NK-92 treated with Interleukin-12 subunit alpha and Interleukin-12 subunit beta, amount 100 ng/mL, for 24 hours (cell line): Measurements from ENCODE around the gene PON1.

Source experiments
- DNase-seq: peaks from one replicate; lab custom pipeline; 2025; lab: John Stamatoyannopoulos, UW

PON1 gene

DNA sequence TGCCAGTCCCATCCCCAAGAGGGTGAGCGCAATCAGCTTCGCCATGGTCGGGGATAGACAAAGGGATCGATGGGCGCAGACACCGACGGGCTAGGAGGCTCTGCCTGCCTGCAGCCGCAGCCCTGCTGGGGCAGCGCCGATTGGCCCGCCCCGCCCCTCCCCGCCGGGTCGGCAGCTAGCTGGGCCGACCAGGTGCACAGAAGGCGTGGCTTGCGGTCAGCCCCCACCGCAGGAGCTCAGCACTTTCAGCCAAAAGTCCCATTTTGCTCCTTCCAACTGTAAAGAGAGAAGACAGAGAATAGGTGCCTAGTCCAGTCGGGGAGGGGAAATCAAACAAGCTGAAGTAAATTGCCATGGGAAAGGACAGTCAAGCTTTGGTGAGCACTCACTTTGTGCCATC is at the start of gene PON1:
Gene PON1 (minus strand): TSS at position 102 of the 400 bp plus-strand sequence. CDS start 57 bp downstream, at position 45.
- DNase-seq, result no peak

DNA sequence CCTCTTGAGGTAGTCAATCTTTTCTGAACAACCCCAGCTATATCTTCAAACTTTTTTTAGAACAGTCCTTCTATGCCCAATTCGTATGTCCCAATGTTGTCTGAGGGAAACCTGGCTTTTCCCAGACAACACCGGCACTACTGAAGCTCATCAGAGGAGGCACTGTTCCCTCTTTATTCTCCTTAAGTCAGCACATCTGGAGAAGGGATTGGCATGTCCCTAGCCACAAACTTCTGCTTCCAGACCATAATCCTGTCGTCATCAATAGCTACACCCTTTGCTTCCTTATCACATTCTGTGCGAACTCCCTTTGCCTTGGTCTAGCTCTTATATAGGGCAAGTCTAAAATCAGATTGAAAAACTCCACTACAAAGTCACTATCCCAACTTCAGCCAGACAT is 49.0 kb upstream of the PON1 start:
- DNase-seq, result no peak

DNA sequence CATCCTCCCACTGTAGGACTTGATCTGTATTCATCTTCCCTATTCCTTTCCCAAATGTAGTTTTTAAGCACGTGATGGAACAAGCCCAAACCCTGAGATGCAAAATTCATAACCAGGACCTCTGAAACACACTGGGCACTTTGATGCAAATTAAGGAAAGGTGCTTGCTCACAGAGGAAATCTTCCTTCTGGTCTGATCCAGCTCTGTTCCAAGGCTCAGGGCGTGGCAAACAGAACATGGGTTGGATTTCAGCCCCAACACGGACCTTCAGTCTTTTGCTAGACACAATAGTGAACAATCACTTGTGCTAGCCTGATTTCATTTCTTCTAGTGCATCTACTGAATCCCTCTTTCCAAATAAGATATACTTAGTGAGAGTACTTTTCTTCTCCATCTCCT is 43.9 kb upstream of the PON1 start:
- no peak for DNase-seq

DNA sequence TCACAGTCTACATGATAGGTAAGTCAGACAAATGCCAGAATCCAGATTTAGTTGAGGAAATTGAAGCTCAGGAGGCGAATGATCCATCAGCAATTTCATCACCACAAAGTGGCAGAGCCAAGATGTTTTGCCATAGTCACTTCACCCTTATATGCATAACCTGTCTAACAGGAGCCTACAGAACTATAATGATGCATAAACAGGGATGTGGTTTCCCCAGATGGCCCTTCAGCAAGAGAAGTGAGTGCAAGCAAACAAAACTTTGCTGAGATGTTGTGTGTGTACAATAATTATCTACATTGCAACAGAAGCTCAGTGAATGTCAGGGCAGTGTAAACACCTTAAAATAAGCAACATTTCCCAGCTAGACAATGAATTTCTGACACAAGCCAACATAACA is 43.3 kb upstream of the PON1 start:
- no peak for DNase-seq

GRCh38 chr7:95365151-95365550 is 40.8 kb upstream of the PON1 start:
- DNase-seq, result no peak

DNA sequence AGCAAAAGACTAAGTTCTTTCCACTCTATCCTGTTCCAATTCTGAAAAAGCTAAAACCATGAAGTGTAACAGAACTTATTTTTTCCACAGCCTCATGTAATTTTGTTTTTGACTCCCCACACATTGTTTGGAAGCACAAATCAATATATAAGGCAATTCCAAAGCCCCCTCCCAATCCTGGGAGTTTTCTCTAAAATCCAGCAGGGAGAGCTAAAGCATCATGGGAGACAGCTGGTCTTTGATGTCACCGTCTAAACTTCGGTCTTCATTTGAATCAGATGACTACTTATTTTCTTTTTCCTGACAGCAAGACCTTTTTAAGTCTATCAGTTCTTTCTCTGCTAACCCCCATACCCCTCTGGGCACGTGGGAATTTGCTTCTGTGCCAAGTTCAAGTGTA is 33.3 kb upstream of the PON1 start:
- DNase-seq, result no peak

DNA sequence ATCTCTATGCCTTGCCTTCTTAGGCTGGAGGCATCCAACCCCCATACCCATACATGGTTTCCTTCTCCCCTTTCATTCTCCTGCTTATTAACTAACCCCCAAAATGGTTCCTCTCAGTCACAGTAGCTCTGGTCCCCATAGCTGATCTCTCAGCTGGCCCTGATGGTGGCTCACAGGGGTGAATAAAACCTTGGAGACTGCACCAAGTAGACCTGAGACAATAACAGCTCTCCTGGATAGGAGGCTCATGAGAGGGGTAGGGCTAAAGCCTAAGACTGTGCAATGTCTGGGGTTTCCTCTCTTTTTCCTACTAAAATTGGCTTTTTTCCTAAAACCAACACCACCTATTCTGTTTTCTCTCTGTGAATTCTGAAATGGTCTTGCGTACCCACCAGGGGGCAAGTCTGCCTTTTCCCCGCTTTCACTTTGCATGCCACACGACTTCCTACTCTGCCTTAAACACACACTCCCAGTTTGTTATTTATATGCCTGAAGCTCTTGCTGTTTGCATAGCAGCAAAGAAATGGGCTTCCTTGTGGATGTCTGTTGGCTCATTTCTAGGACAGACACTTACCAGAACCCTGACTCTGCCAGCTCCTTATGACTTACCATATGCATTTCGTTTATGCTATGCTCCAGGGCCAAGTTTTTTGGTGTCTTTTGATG is 18.4 kb upstream of the PON1 start:
- no peak for DNase-seq

GRCh38 chr7:95342029-95342428 is 17.7 kb upstream of the PON1 start:
- no peak for DNase-seq

DNA sequence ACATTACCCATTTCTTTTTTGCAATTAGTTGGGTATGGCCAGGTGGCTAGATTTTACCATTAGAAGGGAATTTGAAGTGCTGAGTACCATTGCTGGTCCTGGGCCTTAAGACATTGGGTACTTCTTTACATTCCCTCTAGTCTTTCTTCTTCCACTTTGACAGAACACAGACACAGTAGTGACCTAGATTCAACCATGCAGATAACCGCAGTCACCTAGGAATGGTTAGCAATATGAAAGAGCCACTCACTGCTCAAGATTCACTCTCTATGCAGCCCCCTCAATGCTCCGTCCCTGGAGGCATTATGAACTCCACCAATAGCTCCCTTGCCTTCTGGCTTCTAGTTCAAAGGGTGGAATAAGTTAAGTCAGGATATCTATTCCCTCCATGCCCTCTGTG is 16.2 kb upstream of the PON1 start:
- DNase-seq, result no peak

- DNase-seq, result no peak
Observed at GRCh38 chr7:95338832-95339231, 14.5 kb upstream of the PON1 start.

GRCh38 chr7:95335093-95335492 is 10.8 kb upstream of the PON1 start:
- no peak for DNase-seq

- no peak for DNase-seq
Observed at GRCh38 chr7:95334447-95334846, 10.1 kb upstream of the PON1 start.

DNA sequence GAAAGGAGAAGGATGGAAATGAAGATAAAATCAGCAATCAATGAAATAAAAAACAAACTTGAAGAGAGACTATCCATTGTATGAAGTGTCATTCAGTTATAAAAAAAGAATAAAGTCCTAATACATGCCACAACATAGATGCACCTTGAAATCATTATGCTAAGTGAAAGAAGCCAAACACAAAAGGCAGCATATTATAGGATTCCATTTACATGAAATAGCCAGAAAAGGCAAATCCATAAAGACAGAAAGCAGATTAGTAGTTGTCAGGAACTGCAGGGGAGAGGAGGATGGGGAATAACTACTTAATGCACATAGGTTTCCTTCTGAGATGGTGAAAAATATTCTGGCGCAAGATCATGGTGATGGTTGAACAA is 6.6 kb upstream of the PON1 start:
- no peak for DNase-seq

- DNase-seq, result no peak
Observed at GRCh38 chr7:95330204-95330960, 6.0 kb upstream of the PON1 start.

GRCh38 chr7:95327356-95327755 is 3.0 kb upstream of the PON1 start:
- DNase-seq, result no peak

GRCh38 chr7:95323410-95324129 is 762 bp downstream of the PON1 start:
- DNase-seq, result no peak

DNA sequence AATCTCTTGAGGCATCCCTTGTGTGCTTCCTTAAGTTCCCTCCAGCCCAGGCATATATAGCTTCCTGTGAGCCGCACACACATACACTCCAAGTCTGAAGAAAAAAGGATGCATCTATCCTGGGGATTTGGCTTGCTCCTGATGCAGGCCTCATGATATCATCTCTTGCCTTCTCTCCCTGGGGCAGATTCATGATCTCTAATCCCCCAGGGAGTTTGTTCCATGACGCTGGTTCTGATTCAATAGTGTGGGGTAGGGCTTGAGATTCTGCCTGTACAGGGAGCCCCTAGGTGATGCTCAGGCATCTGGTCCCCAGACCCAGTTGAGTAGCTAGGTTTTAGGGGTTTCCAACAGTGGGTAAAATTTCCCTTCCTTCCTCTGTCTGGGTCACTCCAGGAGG is 1.5 kb downstream of the PON1 start:
- no peak for DNase-seq

DNA sequence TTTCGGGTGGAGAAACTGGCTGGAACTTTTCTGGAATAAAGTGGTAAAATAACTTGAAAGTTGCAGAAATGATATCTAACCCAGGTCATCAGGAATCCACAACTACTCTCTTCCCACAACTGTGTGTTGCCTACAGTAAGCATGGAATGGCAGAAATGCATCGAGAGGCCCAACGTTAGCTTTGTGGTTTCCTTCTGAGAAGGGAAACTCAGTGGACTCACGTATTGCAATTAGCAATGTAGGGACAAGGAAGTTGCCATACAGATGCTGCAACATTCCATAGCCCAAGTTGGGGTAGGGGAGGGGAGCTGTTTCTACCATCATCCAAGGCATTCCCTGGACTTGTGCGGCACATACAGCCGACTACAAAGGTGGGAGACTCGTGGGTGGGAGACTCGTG is 1.9 kb downstream of the PON1 start:
- DNase-seq, result no peak

DNA sequence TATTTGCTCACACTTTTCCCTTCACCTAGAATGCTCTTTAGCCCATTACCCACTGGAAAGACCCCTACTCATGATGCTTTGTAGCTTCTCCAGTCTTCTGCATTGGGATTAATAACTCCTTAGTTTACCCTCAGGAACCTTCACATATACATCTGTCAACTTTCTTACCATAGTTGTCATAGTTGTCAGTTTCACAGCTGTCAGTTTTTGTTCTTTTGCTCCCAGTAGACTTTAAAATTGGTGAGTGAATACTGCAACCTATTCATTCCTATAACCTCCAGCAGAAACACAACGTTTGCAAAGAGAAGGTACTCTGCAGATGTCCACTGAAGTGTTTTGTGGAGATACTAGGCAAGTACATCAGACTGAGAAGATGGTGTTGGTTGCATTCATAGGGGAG is 2.6 kb downstream of the PON1 start:
- DNase-seq, result no peak

DNA sequence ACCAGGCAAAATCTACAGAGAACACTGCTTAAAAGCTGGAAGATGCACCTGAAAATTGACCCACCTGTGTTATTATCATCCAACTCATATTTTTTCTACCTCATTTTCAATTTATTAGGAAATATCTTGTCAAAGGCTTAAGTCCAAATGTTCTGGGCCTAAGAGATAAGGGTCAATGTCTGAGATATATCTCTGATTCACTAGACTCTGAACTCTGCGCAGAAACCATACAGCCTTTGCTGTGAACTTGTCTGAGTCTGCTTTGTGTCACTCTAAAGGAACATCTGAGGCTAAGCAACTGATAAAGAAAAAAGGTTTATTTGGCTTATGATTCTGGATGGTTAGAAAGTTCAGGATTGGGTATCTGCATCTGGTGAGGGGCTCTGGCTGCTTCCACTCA is 3.7 kb downstream of the PON1 start:
- no peak for DNase-seq

DNA sequence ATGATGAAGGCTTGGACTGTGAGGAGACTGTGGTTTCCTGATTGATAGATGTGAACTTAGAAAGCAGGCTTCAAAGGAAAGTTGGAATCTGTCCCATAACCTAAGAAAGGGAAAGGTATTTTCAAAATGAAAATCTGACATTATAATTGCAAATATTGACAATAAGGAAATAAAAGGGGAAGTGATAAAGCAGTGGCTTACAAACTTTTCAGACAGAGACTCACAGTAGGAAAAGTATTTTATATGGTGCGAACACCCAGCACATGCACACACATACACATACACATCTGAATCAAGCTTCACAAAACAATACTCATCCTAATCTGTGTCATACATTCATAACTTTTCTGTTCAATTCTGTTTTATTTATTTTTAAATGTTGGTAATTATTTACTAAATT is 4.8 kb downstream of the PON1 start:
- no peak for DNase-seq

DNA sequence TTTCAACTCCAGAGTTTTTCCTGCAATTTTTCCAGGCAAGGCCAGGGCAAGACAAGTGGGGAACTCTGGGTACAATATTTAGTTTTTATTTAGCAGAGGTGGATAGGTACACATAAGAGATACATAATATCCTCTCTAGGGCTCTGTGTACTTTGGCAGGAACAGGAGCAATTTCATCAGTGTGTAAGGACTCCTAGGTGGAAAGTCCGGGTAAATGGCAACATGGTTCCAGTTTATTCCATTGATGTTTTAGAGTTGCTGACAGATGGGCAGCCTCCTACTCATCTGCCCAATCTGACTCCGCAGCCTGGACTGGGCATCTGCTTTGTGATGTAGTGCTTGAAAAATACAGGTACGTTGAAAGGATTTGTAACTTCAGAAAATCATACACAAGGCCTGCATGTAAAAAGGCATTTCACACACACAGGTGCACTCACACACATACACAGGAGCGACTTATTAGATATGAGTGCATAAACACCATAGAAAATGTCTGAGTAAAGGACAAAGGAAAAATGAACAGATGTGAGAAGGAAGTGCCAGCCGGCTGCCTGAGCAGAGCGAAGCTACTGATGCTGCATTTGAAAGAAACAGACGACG is 5.7 kb downstream of the PON1 start:
- DNase-seq, result no peak

DNA sequence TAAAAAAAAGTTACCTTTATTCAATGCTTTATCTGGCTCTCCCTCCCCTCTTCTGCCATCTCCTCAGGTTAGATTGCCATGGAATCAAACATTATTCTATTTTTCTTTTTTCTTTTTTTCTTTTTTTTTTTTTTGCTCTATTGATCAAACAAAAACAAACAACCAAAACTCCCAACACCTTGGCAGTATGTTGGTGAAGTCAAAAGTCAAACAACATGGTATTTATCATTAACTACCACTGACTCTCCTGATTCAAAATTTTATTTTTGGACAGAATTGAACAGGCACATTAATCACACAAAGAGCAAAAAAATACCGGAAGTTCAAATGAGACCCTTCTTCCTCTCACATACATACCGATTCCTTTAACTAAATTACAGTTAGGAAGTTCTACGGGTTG is 6.4 kb downstream of the PON1 start:
- DNase-seq, result no peak
